Measurements from ENCODE around the gene EXOSC10.
"Not testable (repeated sequence)": the region's sequence is repeated elsewhere in the genome, so short reads cannot be mapped to it uniquely, and the experiment has no call there.

Gene EXOSC10

DNA sequence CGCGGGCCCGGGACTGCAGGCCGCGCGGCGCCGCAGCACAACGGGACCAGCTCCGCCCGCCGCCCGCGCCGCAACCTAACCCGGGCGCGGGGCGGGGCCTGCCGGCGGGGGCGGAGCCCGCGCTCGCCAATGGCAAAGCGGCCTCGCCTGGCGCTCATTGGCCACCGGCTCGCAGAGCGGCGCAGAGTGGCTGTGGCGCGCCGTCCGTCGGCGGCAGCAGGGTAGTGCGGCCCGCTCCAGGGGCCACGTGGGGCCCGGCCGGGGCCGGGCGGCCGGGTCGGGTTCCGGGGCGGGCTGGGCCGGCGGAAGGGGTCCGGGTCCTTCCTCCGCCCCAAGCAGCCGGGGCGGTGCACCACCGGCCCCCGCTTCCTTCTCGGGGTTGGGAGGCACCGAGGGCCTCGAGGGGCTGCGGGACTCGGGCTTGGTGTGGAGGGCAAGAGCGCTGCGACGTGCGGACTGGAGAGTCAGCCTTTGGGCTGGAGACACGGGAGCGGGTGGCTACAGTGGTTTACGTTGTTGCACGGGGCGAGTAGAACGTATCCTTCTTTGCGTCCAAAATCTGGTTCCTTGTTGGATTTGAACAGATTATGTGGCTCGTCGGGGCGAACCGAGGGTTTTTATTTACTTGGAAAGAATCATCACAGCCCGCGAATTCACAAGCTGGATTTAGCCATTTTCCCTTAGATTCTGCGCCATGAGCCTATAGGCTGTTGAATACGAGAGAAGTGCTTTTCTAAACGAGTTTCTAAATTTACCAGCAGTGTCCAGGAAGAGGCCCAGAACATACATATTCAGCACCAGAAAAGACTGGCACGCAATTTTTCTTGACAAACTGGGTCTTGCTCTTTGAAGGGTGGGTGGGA, 39.5 kb downstream of the EXOSC10 start, which contains the start of gene SRM:
TSS of gene SRM (minus strand) at position 51 of the 863 bp plus-strand sequence. CDS start 75 bp downstream, outside the sequence.
- DNase-seq: peak; percentile 94

DNA sequence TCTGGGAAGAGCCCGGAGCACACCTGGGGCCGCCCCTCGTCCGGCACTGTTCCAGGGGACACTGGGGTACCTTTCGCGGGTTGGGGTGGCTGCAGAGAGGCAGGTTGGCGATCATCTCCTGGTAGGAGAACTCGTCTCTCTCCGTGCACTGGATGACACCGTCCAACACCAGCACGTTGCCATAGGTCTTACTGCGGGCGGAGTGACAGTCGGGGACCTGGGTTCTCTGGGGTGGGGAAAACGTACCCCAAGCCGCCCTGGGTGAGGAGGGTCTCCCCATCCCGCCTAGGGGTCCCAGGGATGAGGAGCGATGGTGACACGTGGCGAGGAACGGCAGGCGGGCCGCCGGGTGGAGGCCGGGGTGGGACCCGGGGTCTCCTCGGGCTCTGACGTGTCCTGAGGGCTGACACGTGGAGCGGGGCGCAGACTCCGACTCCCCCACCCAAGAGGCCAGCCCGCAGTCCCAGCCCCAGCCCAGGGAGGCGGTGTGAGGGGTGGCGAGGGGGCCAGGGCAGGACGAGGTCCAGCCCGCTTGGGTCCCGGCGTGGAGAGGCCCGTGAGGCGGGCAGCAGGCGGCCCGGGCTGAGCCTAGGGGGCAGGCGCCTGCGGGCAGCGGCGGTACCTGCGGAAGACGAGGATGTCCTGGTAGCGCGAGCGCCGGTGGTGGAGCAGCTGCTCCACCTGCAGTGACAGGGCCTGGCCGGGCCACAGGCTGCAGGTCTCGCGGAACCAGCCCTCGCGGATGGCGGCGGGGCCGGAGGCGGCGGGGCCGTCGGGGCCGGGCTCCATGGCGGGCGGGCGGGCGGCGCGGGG, 40.3 kb downstream of the EXOSC10 start:
- no peak for DNase-seq

DNA sequence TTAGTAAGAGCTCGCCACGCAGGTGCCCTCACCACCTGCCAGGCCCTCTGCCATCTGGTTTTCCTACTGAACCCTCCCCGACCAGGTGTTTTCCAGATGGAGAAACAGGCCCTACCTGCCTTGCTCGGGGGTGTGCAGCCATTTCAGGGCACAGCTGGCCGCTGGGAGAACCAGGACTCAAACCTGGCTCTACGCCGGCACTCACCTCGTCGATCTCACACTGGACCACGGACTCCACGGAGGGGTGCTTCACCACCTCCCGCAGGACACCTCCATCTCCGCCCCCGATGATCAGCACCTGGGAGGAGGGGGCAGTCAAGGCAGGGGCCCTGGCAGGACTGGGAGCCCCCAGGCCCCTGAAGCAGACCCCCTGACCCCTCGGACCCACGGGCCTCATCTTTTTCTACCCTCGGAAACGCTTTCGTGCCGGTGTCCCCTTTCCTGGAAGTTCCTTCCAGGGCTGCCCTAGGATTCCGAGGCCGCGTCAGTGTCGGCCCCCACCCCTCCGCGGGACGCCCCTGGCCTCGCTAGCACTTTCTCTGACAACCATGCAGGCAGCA, 41.0 kb downstream of the EXOSC10 start:
- no peak for DNase-seq

DNA sequence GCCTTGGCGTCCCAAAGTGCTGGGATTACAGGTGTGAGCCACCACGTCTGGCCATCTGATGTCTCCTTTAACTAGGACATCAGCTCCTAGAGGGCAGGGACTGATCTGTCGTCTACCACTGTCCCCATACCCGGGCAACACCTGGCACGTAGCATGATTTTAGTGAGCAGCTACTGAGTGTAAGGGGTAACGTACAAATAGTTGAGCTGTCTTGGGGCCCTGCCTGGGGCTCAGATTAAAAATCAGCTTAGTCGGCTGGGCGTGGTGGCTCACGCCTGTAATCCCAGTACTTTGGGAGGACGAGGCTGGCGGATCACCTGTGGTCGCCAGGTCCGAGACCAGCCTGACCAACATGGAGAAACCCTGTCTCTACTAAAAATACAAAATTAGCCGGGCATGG, 41.6 kb downstream of the EXOSC10 start:
- DNase-seq: no peak

DNA sequence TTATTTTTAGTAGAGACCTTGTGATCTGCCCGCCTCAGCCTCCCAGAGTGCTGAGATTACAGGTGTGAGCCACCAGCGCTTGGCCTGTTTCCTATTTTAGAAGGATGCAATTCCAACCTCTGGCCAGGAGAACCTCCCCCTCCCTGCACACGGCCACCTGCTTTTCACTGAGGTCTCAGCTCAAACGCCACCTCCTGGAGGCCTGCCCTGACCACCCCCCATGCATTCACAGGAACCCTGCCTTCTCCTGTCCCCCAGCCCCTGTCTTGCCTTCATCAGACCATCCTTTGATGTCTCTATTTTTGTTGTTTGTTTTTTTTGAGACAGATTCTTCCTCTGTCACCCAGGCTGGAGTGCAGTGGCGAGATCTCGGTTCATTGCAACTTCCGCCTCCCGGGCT, 42.2 kb downstream of the EXOSC10 start:
- DNase-seq: no peak

DNA sequence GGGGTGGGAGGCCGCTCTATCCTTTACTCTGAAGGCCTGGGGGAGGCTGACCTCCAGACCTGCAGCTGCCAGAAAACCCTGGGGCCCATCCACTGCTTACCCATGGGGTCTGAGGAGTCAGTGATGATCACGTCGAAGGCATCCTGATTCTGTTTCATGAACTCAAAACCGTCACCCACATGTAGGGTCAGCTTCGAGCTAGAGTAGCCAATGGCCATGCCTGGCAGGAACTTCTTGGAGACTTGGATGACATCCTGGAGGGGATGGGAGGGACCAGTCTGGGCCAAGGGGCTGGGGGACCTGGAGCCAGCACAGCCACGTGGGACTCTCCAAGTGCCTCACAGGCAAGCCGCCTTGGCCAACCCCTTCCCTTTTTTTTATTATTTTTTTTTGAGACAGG, 43.2 kb downstream of the EXOSC10 start:
- DNase-seq: no peak

DNA sequence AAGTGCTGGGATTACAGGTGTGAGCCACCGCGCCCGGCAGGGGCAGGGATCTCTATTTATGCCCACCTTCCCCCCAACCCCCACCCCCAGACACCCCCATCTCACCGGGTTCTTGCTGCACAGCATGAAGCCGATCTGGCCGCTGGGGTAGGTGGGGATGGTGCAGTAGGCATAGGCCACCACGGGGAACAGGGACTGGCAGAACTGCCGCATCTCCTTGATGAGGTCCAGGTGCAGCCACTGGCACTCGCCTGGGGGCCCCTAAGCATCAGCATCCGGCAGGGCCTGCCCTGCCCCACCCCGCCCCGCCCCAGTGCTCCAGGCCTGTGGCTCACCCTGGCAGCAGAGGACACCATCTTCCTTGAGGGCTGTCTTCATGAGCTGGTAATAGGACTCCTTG, 44.0 kb downstream of the EXOSC10 start:
- DNase-seq: no peak

DNA sequence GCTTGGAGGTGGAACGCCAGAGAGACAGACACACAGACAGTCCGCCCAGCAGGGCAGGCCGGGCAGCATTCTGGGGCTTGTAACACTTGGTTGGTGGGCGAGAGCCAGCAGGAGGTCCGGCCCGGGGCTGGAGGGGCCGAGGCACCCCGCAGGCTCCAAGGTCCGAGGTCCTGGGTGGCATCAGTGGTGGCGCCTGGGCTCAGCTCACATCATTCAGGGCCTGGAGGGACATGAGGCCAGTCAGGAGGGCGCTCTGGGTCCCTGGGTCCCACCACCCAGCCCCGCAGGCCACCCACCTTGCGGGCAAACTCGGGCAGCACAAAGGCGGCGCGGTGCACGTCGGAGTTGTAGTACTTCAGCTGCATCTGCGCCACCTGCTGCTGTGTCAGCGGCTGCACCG, 45.0 kb downstream of the EXOSC10 start:
- no peak for DNase-seq

DNA sequence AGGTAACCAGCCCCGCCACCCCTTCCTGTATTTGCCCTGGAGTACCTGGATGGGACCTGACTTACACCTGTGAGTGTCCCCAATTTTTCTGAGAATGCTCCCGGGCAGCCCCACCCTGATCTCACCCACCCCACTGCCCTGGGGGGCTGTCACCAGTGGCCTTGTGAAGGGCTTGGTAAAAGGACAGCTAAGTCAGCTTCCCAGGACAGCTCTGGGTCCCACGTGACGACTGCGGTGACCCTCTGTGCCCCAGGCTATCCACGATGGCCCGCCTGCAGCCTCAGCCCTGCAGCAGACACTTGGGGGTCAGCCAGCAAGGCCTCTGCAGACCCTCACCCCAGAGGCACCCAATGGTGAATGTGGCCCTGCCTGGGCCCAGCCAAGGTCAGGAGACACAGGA, 45.5 kb downstream of the EXOSC10 start:
- DNase-seq: no peak

DNA sequence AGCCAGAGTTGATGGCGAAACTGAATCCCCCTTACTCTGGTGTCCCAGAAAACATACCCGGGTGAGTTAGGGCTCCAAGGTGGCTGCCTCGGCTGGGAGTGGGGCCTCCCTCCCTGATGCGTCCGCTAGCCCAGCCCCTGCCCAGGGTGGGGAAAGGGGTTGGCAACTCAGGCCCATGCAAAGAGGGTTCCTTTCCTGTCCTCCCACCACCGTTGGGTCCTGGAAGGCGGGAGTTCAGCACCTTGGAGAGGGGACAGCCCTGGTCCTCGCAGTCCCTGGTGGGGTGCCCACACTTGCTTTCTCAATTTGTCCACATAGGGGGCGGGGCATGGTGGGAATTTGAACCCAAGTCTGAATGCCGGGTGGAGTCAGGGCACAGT, 45.9 kb downstream of the EXOSC10 start:
- no peak for DNase-seq

DNA sequence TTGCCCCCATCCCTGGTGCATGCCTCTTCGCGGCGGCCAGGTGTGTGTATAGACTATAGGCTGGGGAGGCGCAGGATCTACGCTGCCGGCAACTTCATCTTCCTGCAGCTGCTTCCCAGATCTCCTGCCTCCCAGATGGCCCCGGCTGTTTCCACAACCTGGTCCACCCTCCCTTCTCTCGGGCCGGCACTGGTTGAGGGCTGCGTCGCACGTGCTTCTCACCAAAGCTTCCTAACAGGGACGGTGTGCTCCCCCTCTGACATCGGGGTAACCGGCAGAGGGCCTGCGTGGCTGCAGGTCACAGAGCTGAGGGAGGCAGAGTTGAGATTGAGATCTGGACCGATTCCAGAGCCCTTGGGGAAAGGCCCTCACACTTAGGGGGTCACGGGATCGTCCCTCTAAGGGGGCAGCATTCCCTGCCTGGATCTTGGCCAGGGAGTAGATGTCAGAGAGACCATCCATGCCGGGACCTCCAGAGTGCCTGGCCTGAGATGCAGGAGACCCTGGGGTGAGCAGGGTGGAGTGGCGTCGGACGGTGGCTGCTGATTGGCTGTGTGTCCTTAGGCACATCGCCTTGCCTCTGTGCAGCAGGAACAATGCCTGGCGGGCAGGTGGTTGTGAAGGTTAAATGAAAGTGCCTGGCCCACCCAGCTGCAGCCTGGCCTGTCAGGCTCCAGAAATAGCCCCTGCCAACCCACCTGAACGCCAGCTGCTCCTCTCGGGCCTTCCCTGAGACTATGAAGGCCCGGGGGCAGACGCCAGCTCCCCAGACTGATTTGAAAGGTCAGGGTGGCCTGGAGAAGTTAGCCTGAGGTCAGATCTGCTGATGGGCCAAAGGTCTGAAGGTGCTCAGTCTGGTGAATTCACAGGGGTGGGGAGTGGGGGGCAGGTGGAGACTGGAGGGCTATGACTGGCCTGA, 46.6 kb downstream of the EXOSC10 start:
- no peak for DNase-seq

DNA sequence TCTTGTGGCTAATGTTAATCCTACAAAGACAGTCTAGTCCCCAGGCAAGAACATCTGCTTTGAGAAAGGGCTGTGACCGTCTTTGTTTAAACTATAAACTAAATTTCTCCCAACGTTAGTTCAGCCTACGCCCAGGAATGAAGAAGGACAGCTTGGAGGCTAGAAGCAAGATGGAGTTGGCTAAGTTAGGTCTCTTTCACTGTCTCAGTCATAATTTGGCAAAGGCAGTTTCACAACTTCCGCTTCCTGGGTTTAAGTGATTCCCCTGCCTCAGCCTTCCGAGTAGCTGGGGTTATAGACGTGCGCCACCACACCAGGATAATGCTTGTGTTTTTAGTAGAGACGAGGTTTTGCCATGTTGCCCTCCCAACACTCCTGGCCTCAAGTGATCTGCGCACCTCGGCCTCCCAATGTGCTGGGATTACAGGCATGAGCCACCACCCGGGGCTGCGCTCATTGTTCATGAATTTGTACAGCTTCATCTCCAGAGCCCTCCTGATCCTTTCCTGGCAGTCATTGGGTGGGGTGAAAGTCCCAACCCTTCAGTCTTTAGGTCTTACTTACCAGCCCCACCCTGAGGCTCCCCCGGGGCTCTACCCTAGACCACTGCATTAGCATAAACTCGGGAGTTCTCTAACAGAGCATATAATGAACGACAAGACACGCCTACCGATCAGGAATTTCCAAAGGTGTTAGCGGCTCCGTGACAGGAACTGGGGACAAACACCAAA, 47.7 kb downstream of the EXOSC10 start:
- no peak for DNase-seq

DNA sequence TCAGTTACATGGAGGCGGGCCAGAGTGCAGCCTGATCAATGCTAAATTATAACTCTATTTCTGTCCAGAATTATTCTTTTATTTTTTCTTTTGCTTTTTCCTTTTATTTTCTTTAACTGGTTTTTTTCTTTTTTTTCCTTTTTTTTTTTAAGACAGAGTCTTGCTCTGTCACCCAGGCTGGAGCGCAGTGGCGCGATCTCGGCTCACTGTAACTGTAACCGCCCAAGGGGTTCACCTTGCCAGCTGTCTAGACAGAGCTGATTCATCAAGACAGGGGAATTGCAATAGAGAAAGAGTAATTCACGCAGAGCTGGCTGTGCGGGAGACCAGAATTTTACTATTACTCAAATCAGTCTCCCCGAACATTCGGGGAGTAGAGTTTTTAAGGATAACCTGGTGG, 48.5 kb downstream of the EXOSC10 start:
- not testable (repeated sequence) for DNase-seq

DNA sequence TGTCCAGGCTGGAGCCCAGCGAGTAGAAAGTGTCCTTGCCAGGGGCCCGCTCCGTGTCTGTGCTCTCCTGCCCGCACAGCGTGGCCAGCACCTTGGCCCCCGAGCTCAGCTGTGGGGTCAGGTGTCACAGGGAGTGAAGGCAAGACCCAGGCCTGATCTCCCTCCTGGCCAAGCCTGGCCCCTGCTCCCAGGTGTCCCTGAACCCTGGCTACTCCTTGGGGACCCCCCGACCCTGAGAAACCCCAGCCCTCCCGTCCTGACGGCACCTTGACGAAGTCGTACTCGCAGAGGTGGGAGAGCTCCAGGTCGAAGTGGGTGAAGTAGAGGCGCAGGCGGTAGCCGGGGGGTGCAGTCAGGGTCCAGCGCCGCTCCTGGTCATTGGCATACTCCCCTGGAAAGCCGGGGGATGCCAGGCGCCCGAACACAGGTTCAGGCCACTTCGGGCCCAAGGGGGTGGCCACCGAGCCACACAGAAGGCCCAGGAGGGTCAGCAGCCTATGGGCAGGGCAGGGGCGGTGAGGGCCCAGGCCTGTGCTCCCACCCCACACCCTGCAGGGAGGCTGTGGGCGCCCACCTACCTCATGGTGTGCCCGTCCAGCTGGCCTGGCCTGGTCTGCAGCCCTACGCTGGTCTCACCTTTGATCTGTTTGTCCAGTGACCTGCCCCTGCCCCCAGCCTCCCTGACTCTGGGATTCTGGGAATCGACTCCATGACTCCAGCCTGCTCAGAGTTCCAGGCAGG, 52.9 kb downstream of the EXOSC10 start, which contains the start of gene MASP2:
TSS of gene MASP2 (minus strand) at position 615 of the 741 bp plus-strand sequence. CDS start at position 583, 32 bp downstream.
- DNase-seq: no peak

DNA sequence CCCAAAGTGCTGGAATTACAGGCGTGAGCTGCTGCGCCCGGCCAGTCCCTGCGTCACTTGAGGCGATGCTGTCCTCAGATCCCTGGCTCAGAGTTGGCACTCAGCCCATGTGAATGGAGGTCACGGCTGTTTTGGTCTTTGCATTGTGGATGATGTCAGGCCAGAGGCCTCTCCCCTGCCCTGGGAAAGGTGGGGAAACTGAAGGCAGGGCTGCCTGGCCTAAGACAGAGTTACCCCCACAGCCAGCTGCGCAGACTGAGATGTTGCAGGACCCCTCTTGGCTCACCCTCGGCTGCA, 53.5 kb downstream of the EXOSC10 start:
- no peak for DNase-seq

DNA sequence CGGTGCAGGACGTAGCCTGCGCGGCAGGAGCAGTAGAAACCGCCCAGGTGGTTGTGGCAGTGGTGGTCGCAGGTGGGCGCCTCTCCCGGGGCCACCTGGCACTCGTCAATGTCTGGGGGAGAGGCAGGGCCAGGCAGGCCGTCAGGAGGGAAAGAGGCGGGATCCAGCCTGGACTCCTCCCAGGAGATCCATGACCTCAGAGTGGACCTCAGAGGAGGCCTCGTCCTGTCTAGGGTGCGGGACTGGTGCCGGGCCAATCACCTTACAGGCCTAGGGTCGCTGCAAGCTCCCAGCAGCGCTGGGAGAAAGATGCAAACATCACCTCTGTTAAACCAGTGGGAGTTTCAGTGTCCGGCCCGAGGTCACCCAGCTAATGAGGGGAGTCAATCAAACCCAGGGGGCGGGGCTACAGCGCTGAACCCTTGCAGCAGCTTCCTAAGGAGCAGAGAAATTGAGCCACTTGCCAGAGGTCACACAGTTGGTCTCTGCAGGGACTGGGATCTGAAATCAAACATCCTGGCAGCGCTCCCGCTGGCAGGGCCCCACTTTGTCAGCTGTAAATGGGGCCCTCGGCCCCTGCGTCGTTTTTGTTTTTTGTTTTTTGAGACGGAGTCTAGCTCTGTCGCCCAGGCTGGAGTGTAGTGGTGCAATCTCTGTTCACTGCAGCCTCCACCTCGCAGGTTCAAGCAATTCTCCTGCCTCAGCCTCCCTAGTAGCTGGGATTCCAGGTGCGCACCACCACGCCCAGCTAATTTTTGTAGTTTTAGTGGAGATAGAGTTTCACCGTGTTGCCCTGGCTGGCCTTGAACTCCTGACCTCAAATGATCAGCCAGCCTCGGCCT, 54.0 kb downstream of the EXOSC10 start:
- DNase-seq: no peak

DNA sequence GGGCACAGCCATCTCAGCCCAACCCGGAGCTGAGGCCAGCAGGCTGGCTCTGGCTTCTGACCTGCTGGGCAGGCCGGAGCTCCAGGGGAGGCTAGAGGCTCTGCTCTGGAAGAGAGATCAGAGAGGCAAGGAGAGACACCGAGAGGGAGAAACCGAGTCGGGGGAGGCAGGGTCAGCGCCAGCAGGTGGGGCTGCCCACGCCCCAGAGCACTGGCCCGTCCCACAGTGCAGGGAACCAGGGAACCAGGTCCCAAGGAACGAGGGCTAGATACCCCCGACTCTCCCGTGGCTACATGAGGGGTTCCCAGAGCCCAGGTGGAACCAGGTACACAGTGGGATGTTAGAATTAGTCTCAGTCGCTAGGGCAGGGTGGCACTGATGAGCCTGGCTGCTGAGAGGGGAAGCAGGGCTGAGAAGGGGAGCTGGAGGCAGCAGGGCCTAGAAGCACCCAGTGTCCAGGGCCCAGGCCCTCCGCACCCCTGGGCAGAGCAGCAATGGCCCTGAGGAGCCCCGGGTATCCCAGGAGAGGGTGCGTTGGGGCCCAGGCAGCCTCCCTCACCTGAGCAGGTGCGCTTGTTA, 54.7 kb downstream of the EXOSC10 start:
- DNase-seq: no peak

DNA sequence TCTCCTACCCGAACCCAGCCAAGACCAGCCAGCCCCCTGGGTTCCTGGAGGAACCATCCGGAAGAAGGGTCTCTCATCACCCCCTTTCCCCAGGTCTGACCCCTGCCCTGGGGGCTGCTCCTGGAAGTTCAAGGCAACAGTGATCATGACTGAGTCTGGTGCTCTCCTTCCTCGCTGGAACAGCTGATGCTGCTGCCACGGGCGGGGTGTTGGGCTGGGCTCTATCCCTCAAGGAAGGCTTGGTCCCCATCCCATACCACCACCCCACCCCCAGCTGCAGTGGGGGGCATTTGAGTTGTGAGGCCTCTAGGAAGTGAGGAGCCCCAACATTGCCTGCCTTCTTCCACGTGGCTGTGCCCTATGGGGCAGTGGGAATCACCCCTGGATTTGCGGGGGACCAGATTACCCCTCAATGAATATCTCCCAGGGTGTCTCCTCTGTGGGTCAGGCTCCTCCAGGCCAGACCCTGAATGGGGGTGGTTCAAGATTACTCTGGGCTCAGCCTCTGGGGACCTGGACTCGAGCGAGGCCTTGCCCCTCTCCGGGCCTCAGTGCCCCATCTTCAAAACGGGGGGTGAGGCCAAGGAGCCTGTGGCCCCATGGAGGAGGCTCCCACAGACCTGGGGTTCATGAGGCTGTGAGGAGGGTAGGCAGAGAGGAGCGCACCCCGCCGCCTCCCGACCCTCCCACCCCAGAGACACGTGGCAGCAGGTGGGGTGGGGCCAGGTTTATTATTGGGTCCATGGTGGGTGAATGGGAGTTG, 55.4 kb downstream of the EXOSC10 start:
- no peak for DNase-seq
